WTC11 (cell line): ENCODE results near the gene BIVM.

Experiments used
- CREB1 ChIP-seq: sonication (generic); formaldehyde crosslinking; IDR thresholded peaks from 2 replicates; pipeline ENCODE4 v1.8.0; 2023; ENCODE audit warnings: mild to moderate bottlenecking, missing genetic modification reagents
- SMAD3 ChIP-seq: sonication (generic); formaldehyde crosslinking; IDR thresholded peaks from 2 replicates; pipeline ENCODE4 v1.8.0; 2022; ENCODE audit warnings: missing genetic modification reagents, mild to moderate bottlenecking, borderline replicate concordance
- TF ChIP-seq, protein P1 (sequence below): sonication (generic); formaldehyde crosslinking; IDR thresholded peaks from 2 replicates; pipeline ENCODE4 v1.8.1; 2023; ENCODE audit warnings: mild to moderate bottlenecking, missing genetic modification reagents
- TF ChIP-seq, protein P2 (sequence below): sonication (generic); formaldehyde crosslinking; IDR thresholded peaks from 2 replicates; pipeline ENCODE4 v1.8.0; 2022; ENCODE audit warnings: mild to moderate bottlenecking, missing genetic modification reagents
- TF ChIP-seq, protein P3 (sequence below): fragments of 200-600 bp; IDR thresholded peaks from 2 replicates; pipeline ENCODE4 v1.8.0; 2022; ENCODE audit warnings: antibody characterized with exemption
- TF ChIP-seq, protein P4 (sequence below): sonication (generic); formaldehyde crosslinking; IDR thresholded peaks from 2 replicates; pipeline ENCODE4 v1.8.1; 2022; ENCODE audit warnings: missing genetic modification reagents, borderline replicate concordance
- TF ChIP-seq, protein P5 (sequence below): sonication (generic); formaldehyde crosslinking; IDR thresholded peaks from 2 replicates; pipeline ENCODE4 v1.8.1; 2022; ENCODE audit warnings: low read depth, missing genetic modification reagents, borderline replicate concordance

DNA sequence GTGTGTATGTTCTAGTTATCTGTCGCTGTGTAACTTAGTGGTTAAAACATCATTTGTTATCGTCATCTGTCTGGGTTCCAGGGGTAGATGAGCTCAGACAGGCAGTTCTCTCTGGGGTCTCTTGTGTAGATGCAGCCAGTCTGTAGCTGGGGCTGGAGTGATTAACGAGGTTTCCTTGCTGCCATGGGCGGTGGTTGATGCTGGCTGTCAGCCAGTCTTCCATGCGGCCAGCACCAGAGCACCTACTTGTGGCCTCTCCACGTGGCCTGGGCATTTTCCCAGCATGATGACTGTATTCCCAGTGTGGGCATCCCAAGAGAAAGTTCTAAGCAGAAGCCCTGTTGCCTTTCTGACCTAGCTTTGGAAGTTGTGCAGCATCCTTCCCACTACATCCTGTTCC is 57.6 kb downstream of the BIVM start:
- TF ChIP-seq, protein P1, sequence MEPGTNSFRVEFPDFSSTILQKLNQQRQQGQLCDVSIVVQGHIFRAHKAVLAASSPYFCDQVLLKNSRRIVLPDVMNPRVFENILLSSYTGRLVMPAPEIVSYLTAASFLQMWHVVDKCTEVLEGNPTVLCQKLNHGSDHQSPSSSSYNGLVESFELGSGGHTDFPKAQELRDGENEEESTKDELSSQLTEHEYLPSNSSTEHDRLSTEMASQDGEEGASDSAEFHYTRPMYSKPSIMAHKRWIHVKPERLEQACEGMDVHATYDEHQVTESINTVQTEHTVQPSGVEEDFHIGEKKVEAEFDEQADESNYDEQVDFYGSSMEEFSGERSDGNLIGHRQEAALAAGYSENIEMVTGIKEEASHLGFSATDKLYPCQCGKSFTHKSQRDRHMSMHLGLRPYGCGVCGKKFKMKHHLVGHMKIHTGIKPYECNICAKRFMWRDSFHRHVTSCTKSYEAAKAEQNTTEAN, result no peak
- TF ChIP-seq, protein P2, sequence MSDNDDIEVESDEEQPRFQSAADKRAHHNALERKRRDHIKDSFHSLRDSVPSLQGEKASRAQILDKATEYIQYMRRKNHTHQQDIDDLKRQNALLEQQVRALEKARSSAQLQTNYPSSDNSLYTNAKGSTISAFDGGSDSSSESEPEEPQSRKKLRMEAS (CRISPR knock-in tag), result no peak
- TF ChIP-seq CREB1 (no peak), SMAD3 (CRISPR knock-in tag) (no peak)
- TF ChIP-seq, protein P3, sequence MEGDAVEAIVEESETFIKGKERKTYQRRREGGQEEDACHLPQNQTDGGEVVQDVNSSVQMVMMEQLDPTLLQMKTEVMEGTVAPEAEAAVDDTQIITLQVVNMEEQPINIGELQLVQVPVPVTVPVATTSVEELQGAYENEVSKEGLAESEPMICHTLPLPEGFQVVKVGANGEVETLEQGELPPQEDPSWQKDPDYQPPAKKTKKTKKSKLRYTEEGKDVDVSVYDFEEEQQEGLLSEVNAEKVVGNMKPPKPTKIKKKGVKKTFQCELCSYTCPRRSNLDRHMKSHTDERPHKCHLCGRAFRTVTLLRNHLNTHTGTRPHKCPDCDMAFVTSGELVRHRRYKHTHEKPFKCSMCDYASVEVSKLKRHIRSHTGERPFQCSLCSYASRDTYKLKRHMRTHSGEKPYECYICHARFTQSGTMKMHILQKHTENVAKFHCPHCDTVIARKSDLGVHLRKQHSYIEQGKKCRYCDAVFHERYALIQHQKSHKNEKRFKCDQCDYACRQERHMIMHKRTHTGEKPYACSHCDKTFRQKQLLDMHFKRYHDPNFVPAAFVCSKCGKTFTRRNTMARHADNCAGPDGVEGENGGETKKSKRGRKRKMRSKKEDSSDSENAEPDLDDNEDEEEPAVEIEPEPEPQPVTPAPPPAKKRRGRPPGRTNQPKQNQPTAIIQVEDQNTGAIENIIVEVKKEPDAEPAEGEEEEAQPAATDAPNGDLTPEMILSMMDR, result no peak
- TF ChIP-seq, protein P4, sequence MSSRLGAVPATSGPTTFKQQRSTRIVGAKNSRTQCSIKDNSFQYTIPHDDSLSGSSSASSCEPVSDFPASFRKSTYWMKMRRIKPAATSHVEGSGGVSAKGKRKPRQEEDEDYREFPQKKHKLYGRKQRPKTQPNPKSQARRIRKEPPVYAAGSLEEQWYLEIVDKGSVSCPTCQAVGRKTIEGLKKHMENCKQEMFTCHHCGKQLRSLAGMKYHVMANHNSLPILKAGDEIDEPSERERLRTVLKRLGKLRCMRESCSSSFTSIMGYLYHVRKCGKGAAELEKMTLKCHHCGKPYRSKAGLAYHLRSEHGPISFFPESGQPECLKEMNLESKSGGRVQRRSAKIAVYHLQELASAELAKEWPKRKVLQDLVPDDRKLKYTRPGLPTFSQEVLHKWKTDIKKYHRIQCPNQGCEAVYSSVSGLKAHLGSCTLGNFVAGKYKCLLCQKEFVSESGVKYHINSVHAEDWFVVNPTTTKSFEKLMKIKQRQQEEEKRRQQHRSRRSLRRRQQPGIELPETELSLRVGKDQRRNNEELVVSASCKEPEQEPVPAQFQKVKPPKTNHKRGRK (CRISPR knock-in tag), result no peak
- TF ChIP-seq, protein P5, sequence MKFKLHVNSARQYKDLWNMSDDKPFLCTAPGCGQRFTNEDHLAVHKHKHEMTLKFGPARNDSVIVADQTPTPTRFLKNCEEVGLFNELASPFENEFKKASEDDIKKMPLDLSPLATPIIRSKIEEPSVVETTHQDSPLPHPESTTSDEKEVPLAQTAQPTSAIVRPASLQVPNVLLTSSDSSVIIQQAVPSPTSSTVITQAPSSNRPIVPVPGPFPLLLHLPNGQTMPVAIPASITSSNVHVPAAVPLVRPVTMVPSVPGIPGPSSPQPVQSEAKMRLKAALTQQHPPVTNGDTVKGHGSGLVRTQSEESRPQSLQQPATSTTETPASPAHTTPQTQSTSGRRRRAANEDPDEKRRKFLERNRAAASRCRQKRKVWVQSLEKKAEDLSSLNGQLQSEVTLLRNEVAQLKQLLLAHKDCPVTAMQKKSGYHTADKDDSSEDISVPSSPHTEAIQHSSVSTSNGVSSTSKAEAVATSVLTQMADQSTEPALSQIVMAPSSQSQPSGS, result no peak
